HG03159 (cell line): ENCODE results near the gene CCDC77.

Experiments used
- ATAC-seq: cut with Tn5 transposase; IDR thresholded peaks from one replicate; pipeline ENCODE4 v1.9.1; 2021; ENCODE audit warnings: mild to moderate bottlenecking, moderate library complexity; ENCODE audit not compliant: unreplicated experiment

Gene CCDC77

DNA sequence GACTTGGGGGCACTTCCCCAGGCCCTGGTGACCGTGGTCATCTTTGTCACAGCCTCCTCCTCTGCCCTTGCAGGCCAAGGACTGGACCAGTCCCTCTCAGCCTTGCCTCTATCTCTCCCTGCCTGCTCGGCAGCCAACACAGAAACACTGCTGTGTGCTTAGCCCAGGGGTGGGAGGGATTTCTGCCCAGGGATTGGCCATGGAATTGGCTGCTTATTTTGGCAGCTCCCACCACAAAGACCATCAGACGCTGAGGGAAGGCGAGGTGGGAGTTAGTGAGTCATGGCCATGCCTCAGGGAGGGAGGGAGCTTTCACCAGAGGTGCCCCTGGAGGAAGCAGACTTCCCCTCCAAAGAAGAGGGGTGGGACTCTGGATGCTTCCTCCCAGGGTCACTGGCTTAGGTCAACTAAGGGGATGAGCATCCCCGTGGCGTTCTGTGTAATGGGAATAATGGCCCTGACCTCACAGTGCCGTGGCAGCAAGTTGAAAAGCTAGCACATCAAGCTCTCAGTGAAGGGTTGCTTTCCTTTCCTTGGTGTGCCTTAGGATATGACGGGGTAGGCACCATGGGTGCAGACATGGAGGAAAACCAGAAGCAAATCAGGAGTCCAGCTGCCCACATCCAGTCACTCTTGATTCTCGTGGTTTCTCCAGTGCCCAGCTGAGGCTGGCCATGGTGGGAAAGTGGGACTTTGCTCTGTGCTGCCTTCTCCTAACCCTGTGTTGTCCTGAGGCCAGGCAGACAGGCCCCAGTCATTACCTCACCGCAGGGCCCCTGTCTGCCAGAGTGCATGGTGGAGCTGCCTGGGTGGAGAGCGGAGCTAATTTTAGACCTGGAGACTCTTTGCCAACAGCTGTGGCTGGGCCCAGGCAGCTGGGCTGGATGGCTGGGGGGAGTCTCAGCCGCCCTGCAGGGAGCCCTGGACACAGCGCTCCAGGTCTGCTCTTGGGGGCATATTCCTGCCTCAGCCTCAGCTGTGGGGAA, 79.7 kb downstream of the CCDC77 start:
- ATAC-seq, result no peak

DNA sequence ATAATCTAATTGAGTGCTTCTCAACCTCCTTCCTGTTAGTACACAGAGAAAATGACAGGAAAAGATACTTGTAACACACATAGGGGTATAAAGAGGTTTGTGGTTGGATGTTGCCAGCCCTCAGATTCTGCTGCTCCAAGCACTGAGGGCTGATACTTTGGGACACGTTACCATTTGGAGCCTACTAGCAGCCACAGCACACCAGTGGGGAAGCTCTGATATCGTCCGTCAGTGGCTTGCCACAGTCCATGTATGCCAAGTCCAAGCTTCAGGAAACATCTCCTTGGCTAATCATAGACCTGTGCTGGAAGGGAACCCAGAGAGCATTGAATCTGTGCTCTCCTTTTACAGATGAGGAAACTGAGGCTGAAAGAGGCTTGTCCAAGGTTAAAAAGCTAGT, 80.6 kb downstream of the CCDC77 start:
- ATAC-seq, result no peak

DNA sequence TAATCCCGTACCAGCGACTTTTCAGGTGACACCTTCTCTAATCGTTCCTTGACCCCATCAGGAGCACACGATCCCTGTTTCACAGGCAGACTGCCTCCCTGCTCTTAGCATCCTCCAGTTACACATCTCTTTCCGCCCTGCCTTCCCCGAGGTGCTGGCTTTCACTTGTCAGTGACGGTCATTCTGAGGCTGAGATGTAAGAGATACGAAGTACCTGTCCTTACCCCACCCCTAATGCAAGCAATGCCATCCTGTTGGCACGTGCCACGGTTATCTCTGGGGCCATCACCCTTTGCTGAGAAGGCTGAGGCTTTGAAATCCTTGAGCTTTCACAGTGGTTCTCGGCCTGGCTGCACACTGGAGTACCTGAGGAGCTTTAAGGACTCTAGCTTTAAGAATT, 82.7 kb downstream of the CCDC77 start:
- no peak for ATAC-seq

DNA sequence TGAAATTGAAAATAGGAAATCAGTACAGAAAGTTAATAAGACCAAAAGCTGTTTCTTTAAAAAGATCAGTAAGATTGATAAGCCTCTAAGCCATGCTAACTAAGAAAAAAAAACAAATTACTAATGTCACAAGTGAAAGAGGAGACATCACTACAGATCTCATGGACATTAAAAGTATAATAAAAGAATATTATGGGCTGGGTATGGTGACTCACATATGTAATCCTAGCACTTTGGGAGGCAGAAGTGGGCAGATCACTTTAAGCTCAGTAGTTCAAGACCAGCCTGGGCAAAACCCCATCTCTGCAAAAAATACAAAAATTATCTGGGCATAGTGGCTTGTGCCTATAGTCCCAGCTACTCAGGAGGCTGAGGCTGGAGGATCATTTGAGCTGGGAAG, 88.8 kb downstream of the CCDC77 start:
- no peak for ATAC-seq
